NCI-H1092 treated with DMSO at 0.1 percent for 48 hours (cell line): ENCODE measurements around the gene MAPK14.
"Not testable (repeated sequence)": the region's sequence is repeated elsewhere in the genome, so short reads cannot be mapped to it uniquely, and the experiment has no call there.

Experiments used
- DNase-seq: peaks from one replicate; lab custom pipeline; 2025; lab: John Stamatoyannopoulos, UW

The MAPK14 gene

GRCh38 chr6:36027501-36028087 is at the start of gene MAPK14:
TSS of gene MAPK14 (plus strand) at chr6:36027808. CDS start at chr6:36028158, 350 bp downstream.
- DNase-seq = peak; percentile 97

- not testable (repeated sequence) for DNase-seq
Measured at GRCh38 chr6:35980126-35980525, 47.5 kb upstream of the MAPK14 start.

- no peak for DNase-seq
Measured at GRCh38 chr6:35980991-35981645, 46.5 kb upstream of the MAPK14 start.

GRCh38 chr6:35984701-35985100 is 42.9 kb upstream of the MAPK14 start:
- no peak for DNase-seq

- not testable (repeated sequence) for DNase-seq
Measured at GRCh38 chr6:35988047-35988446, 39.6 kb upstream of the MAPK14 start.

GRCh38 chr6:35993150-35993549 is 34.5 kb upstream of the MAPK14 start:
- no peak for DNase-seq

GRCh38 chr6:36000451-36000850 is 27.2 kb upstream of the MAPK14 start:
- DNase-seq = no peak

- DNase-seq = no peak
Measured at GRCh38 chr6:36015666-36016065, 11.9 kb upstream of the MAPK14 start.

- no peak for DNase-seq
Measured at GRCh38 chr6:36018339-36018738, 9.3 kb upstream of the MAPK14 start.

- DNase-seq = no peak
Measured at GRCh38 chr6:36019167-36019566, 8.4 kb upstream of the MAPK14 start.

GRCh38 chr6:36020154-36020553 is 7.5 kb upstream of the MAPK14 start:
- DNase-seq = peak; percentile 1

- no peak for DNase-seq
Measured at GRCh38 chr6:36023996-36024795, 3.4 kb upstream of the MAPK14 start, which contains the start of gene SLC26A8. TSS of gene SLC26A8 (minus strand) at chr6:36024641. CDS start at chr6:36019707, 4,934 bp downstream.

- no peak for DNase-seq
Measured at GRCh38 chr6:36025260-36025931, 2.2 kb upstream of the MAPK14 start.

- DNase-seq = no peak
Measured at GRCh38 chr6:36025932-36026327, 1.7 kb upstream of the MAPK14 start.

- DNase-seq = peak; percentile 53
Measured at GRCh38 chr6:36028088-36028876, 674 bp downstream of the MAPK14 start.

- peak; percentile 2 for DNase-seq
Measured at GRCh38 chr6:36028877-36029324, 1.3 kb downstream of the MAPK14 start.

GRCh38 chr6:36029464-36029863 is 1.9 kb downstream of the MAPK14 start:
- DNase-seq = no peak

- DNase-seq = no peak
Measured at GRCh38 chr6:36032261-36032660, 4.7 kb downstream of the MAPK14 start.

GRCh38 chr6:36033144-36033543 is 5.5 kb downstream of the MAPK14 start:
- DNase-seq = not testable (repeated sequence)

GRCh38 chr6:36033935-36034334 is 6.3 kb downstream of the MAPK14 start:
- no peak for DNase-seq

GRCh38 chr6:36034441-36034840 is 6.8 kb downstream of the MAPK14 start:
- DNase-seq = no peak
